K562 (cell line): ENCODE measurements around the gene AURKB. TPM values are rescaled to one million over a fixed set of nuclear protein-coding genes. Genes with fewer than 3 reads are reported as not detected.

Experiments
- E2F6 ChIP-seq, 2 experiments: IDR thresholded peaks; 2 replicates each; pipeline ENCODE4 v1.6.1; 2011; ENCODE audit warnings: borderline replicate concordance in 1 of 2, control low read depth in 1 of 2, low read depth in 1 of 2, low read length in 1 of 2, mild to moderate bottlenecking in 1 of 2, mixed read lengths in 1 of 2, moderate library complexity in 1 of 2; ENCODE audit not compliant: insufficient read depth in 1 of 2, insufficient read length in 1 of 2, poor library complexity in 1 of 2, severe bottlenecking in 1 of 2; ENCODE audit errors: extremely low read depth in 1 of 2
- FOXK2 ChIP-seq, 2 experiments: fragments of 450-650 bp; IDR thresholded peaks in 1 of 2; conservative IDR thresholded peaks in 1 of 2; 2 replicates each; pipeline ENCODE4 v1.6.1; 2016; ENCODE audit warnings: low read depth in 2 of 2, mild to moderate bottlenecking in 1 of 2
- HDAC1 ChIP-seq, 2 experiments: fragments of 450-650 bp; IDR thresholded peaks; 2 replicates each; pipeline ENCODE4 v1.6.1; 2016 to 2017; ENCODE audit warnings: inconsistent platforms in 1 of 2, mild to moderate bottlenecking in 1 of 2, moderate library complexity in 1 of 2
- KHSRP ChIP-seq: fragments of 450-650 bp; IDR thresholded peaks from 2 replicates; pipeline ENCODE4 v1.6.1; 2017
- MCM7 ChIP-seq, 2 experiments: fragments of 450-650 bp; IDR thresholded peaks; 2 replicates each; pipeline ENCODE4 v1.6.1; 2016 to 2018
- MITF ChIP-seq: IDR thresholded peaks from 2 replicates; pipeline ENCODE4 v1.6.1; 2014; ENCODE audit warnings: antibody characterized with exemption
- MYBL2 ChIP-seq, 2 experiments: fragments of 450-650 bp in 1 of 2; sonication (generic) in 1 of 2; formaldehyde crosslinking in 1 of 2; IDR thresholded peaks; 2 replicates each; pipeline versions ENCODE4 v1.6.1 to v1.8.1; 2017 to 2022; ENCODE audit warnings: borderline replicate concordance in 1 of 2, inconsistent platforms in 1 of 2, low read depth in 1 of 2, mild to moderate bottlenecking in 1 of 2, missing genetic modification reagents in 1 of 2, moderate library complexity in 1 of 2
- MYC ChIP-seq, 2 experiments: fragments of 250-450 bp in 1 of 2; sonication (Bioruptor Pico) in 1 of 2; IDR thresholded peaks; 2 replicates each; pipeline versions ENCODE4 v1.5.1 to v1.6.1; 2012 to 2021; ENCODE audit warnings: low read depth in 2 of 2, borderline replicate concordance in 1 of 2, improper control_type of control experiment in 1 of 2, low read length in 1 of 2, mild to moderate bottlenecking in 1 of 2, moderate library complexity in 1 of 2
- POU5F1 ChIP-seq: fragments of 150-350 bp; IDR thresholded peaks from 2 replicates; pipeline ENCODE4 v1.6.1; 2014; ENCODE audit warnings: borderline replicate concordance, low read length, low read depth, mild to moderate bottlenecking; ENCODE audit not compliant: partially characterized antibody
- SAFB2 ChIP-seq: fragments of 200-400 bp; formaldehyde crosslinking; IDR thresholded peaks from 2 replicates; pipeline ENCODE4 v1.6.1; 2018; ENCODE audit warnings: borderline replicate concordance, low read length, low read depth, moderate library complexity; ENCODE audit not compliant: severe bottlenecking
- YY1 ChIP-seq, 3 experiments: IDR thresholded peaks; 2 replicates each; pipeline ENCODE4 v1.6.1; 2011; ENCODE audit warnings: low read length in 2 of 3, mild to moderate bottlenecking in 2 of 3, moderate library complexity in 2 of 3, borderline replicate concordance in 1 of 3, control low read depth in 1 of 3, low read depth in 1 of 3; ENCODE audit not compliant: insufficient read depth in 3 of 3, insufficient replicate concordance in 2 of 3, control insufficient read depth in 1 of 3, insufficient read length in 1 of 3; ENCODE audit errors: extremely low read depth in 1 of 3
- ZBTB43 ChIP-seq: sonication (generic); formaldehyde crosslinking; IDR thresholded peaks from 2 replicates; pipeline ENCODE4 v1.8.0; 2023; ENCODE audit warnings: mild to moderate bottlenecking, missing genetic modification reagents
- ZNF263 ChIP-seq: sonication (generic); formaldehyde crosslinking; IDR thresholded peaks from 2 replicates; pipeline ENCODE4 v1.8.0; 2022; ENCODE audit warnings: mild to moderate bottlenecking, missing genetic modification reagents, borderline replicate concordance
- ZNF639 ChIP-seq, 2 experiments: fragments of 200-800 bp in 1 of 2; sonication (Bioruptor generic) in 1 of 2; sonication (generic) in 1 of 2; formaldehyde crosslinking in 1 of 2; IDR thresholded peaks in 1 of 2; conservative IDR thresholded peaks in 1 of 2; 2 replicates each; pipeline versions ENCODE4 v1.5.0 to v1.6.1; 2016 to 2020; ENCODE audit warnings: missing compliant biosample characterization in 1 of 2, missing genetic modification characterization in 1 of 2, missing genetic modification reagents in 1 of 2
- polyA plus RNA-seq, 8 experiments: library from polyadenylated mRNA; depleted of rRNA in 4 of 8; stranded (reverse) in 5 of 8; unstranded in 3 of 8; fragments of >200 nt; fragmentation: Nextera tagmentation in 2 of 8; fragmentation: Illumina TruSeq in 1 of 8; extraction: Ambion mirVana in 2 of 8; extraction: Trizol in 1 of 8; gene quantifications; 2 replicates each; pipeline versions ENCODE4 v1.2.1 to v1.2.3, GENCODE V29; 2011 to 2014; ENCODE audit warnings: inconsistent platforms in 1 of 8, missing spikeins in 1 of 8
- total RNA-seq, 7 experiments: library from RNA; depleted of rRNA in 6 of 7; stranded (reverse); fragments of >200 nt in 6 of 7; fragmentation: Illumina TruSeq in 2 of 7; extraction: Trizol in 2 of 7; gene quantifications; 2 replicates each; pipeline versions ENCODE4 v1.2.1 to v1.2.3, GENCODE V29; 2011 to 2021; ENCODE audit warnings: low replicate concordance in 1 of 7

AURKB gene
- total and polyA plus RNA-seq, 9 of the 15 experiments (the other 6 are each of a cell fraction or from before 2014, with no cell fraction given): 27.2 to 114 (median 74.8) TPM

GRCh38 chr17:8248751-8249607 is 38.6 kb upstream of the AURKB start, which contains the start of gene PFAS (continued):
- TF ChIP-seq ZBTB43 (CRISPR knock-in tag) (no peak), HDAC1 (IDR thresholded peaks at IDR 0.05) (peak in 1 of 2 experiments; percentile 98; a peak in 2 of 4 replicates), MCM7 (IDR thresholded peaks at IDR 0.05) (no peak), YY1 (IDR thresholded peaks at IDR 0.05; ENCODE audit: borderline replicate concordance in 1 of 3, control insufficient read depth in 1 of 3, extremely low read depth in 1 of 3, insufficient read depth in 3 of 3, insufficient read length in 1 of 3, insufficient replicate concordance in 2 of 3, low read depth in 1 of 3, low read length in 2 of 3) (peak in 1 of 3 experiments; percentile 54), MYC (IDR thresholded peaks at IDR 0.05; ENCODE audit: low read depth, low read length) (peak; percentile 99), MYC (CRISPR knock-in tag; IDR thresholded peaks at IDR 0.05; ENCODE audit: borderline replicate concordance, low read depth) (peak; percentile 84; the same call in 1 of the 2 replicates), POU5F1 (no peak), ZNF263 (CRISPR knock-in tag) (no peak), KHSRP (0 out of 2 replicates have a peak, but pooled peaks have one; percentile 42), MITF (no peak), MYBL2 (IDR thresholded peaks at IDR 0.05; ENCODE audit: low read depth) (no peak), MYBL2 (CRISPR knock-in tag; IDR thresholded peaks at IDR 0.05; ENCODE audit: borderline replicate concordance) (no peak), SAFB2 (no peak), E2F6 (IDR thresholded peaks at IDR 0.05; ENCODE audit: borderline replicate concordance in 1 of 2, extremely low read depth in 1 of 2, insufficient read depth in 1 of 2, insufficient read length in 1 of 2, low read depth in 1 of 2, low read length in 1 of 2, poor library complexity in 1 of 2, severe bottlenecking in 1 of 2) (peak; percentile 34 to 62), FOXK2 (conservative IDR thresholded peaks at IDR 0.05 in 1 of 2, IDR thresholded peaks at IDR 0.05 in 1 of 2; ENCODE audit: low read depth in 2 of 2) (peak in 1 of 2 experiments; percentile 34; a peak in 1 of 4 replicates), ZNF639 (CRISPR knock-in tag; conservative IDR thresholded peaks at IDR 0.05 in 1 of 2, IDR thresholded peaks at IDR 0.05 in 1 of 2) (0 out of 4 replicates have a peak, but pooled peaks of 1 of the 2 experiments have one; percentile 32)
